IMR-90 (cell line): Measurements from ENCODE around the gene CEP128. TPM values are rescaled to one million over a fixed set of nuclear protein-coding genes. Genes with fewer than 3 reads are reported as not detected.

Experiments used
- ATAC-seq: fragments of 200-7000 bp; cut with Tn5 transposase; 2 replicates; pipeline ENCODE4 v1.9.1; 2020; ENCODE audit warnings: low read depth, mild to moderate bottlenecking, moderate library complexity
- BruUV-seq: library from RNA; stranded (reverse); fragments of 400-500 nt; replicated peaks from 2 replicates; lab custom pipeline; 2021; lab: Mats Ljungman, UMichigan
- CTCF ChIA-PET: fragments of 300-600 bp; formaldehyde crosslinking; extraction: SDS; loops from one replicate; lab custom pipeline; 2021; ENCODE audit warnings: antibody characterized with exemption; lab: Yijun Ruan, JAX
- POLR2A ChIA-PET: fragments of 300-600 bp; sonication (Branson Sonifier 250); formaldehyde crosslinking; loops from one replicate; lab custom pipeline; 2022; ENCODE audit warnings: antibody characterized with exemption; ENCODE audit not compliant: unreplicated experiment; lab: Charles Lee
- DNase-seq: peaks from one replicate; pipeline ENCODE4 v3.0.0; 2013
- H2AFZ ChIP-seq: replicated peaks from 2 replicates; pipeline ENCODE3; 2013; ENCODE audit warnings: low read length, mild to moderate bottlenecking; ENCODE audit not compliant: poor library complexity
- H2AK5ac ChIP-seq: 2 replicates; pipeline ENCODE4 v1.6.1; 2013; ENCODE audit warnings: low read depth, low read length, inconsistent platforms
- H2AK9ac ChIP-seq: replicated peaks from 2 replicates; pipeline ENCODE3; 2013; ENCODE audit warnings: mild to moderate bottlenecking, low read depth, low read length, moderate library complexity; ENCODE audit not compliant: poor library complexity
- H2BK120ac ChIP-seq: 2 replicates; pipeline ENCODE4 v1.6.1; 2013; ENCODE audit warnings: low read depth, low read length, inconsistent platforms
- H2BK15ac ChIP-seq: 3 replicates; pipeline ENCODE4 v1.6.1; 2013; ENCODE audit warnings: low read depth, low read length, inconsistent platforms
- H2BK20ac ChIP-seq: 2 replicates; pipeline ENCODE4 v1.6.1; 2013; ENCODE audit warnings: low read depth, mild to moderate bottlenecking, inconsistent platforms, low read length, moderate library complexity
- H2BK5ac ChIP-seq: 2 replicates; pipeline ENCODE4 v1.6.1; 2013; ENCODE audit warnings: mild to moderate bottlenecking, low read depth, low read length, inconsistent platforms; ENCODE audit not compliant: poor library complexity, severe bottlenecking
- H3K14ac ChIP-seq: replicated peaks from 2 replicates; pipeline ENCODE4 v1.6.1; 2013; ENCODE audit warnings: low read depth, low read length, inconsistent platforms
- H3K18ac ChIP-seq: 2 replicates; pipeline ENCODE4 v1.6.1; 2013; ENCODE audit warnings: low read depth, low read length, control low read depth
- H3K23ac ChIP-seq: 2 replicates; pipeline ENCODE4 v1.6.1; 2013; ENCODE audit warnings: low read depth, low read length, inconsistent platforms
- H3K27ac ChIP-seq: 2 replicates; pipeline ENCODE4 v1.5.1; 2013; ENCODE audit warnings: mild to moderate bottlenecking, control low read depth, low read length; ENCODE audit not compliant: insufficient read depth
- H3K27me3 ChIP-seq: 2 replicates; pipeline ENCODE4 v1.6.1; 2013; ENCODE audit warnings: low read length; ENCODE audit not compliant: control insufficient read depth, insufficient read depth
- H3K36me3 ChIP-seq: 2 replicates; pipeline ENCODE4 v1.6.1; 2013; ENCODE audit warnings: low read length, mixed read lengths; ENCODE audit not compliant: control insufficient read depth, insufficient read depth
- H3K4ac ChIP-seq: 2 replicates; pipeline ENCODE4 v1.6.1; 2013; ENCODE audit warnings: low read depth, low read length, inconsistent platforms
- H3K4me1 ChIP-seq: 2 replicates; pipeline ENCODE4 v1.6.1; 2013; ENCODE audit warnings: low read length, mixed read lengths; ENCODE audit not compliant: control insufficient read depth, insufficient read depth
- H3K4me2 ChIP-seq: 2 replicates; pipeline ENCODE4 v1.6.1; 2013; ENCODE audit warnings: low read depth, mild to moderate bottlenecking, control low read depth, low read length, moderate library complexity
- H3K4me3 ChIP-seq: 2 replicates; pipeline ENCODE4 v1.5.1; 2013; ENCODE audit warnings: low read depth, mild to moderate bottlenecking, control low read depth, low read length, moderate library complexity; ENCODE audit not compliant: insufficient read depth
- H3K56ac ChIP-seq: 2 replicates; pipeline ENCODE4 v1.6.1; 2013; ENCODE audit warnings: low read length, inconsistent platforms; ENCODE audit not compliant: insufficient read depth; ENCODE audit errors: extremely low read depth
- H3K79me1 ChIP-seq, 2 experiments: 2 replicates each; pipeline ENCODE4 v1.6.1; 2013; ENCODE audit warnings: low read length in 2 of 2, inconsistent platforms in 1 of 2, low read depth in 1 of 2
- H3K9ac ChIP-seq: 2 replicates; pipeline ENCODE4 v1.6.1; 2013; ENCODE audit warnings: low read depth, low read length, control low read depth
- H3K9me1 ChIP-seq: 2 replicates; pipeline ENCODE4 v1.6.1; 2013; ENCODE audit warnings: low read length, inconsistent platforms; ENCODE audit not compliant: insufficient read depth
- H3K9me3 ChIP-seq: 2 replicates; pipeline ENCODE4 v1.6.1; 2013; ENCODE audit warnings: low read length; ENCODE audit not compliant: control insufficient read depth, insufficient read depth
- H4K20me1 ChIP-seq: 2 replicates; pipeline ENCODE4 v1.6.1; 2013; ENCODE audit warnings: low read length, inconsistent platforms; ENCODE audit not compliant: insufficient read depth
- H4K5ac ChIP-seq: 2 replicates; pipeline ENCODE4 v1.6.1; 2013; ENCODE audit warnings: mild to moderate bottlenecking, low read depth, low read length, control low read depth
- H4K8ac ChIP-seq, 2 experiments: 2 replicates each; pipeline ENCODE4 v1.6.1; 2013; ENCODE audit warnings: low read depth in 2 of 2, low read length in 2 of 2, control low read depth in 1 of 2, inconsistent platforms in 1 of 2
- H4K91ac ChIP-seq: 2 replicates; pipeline ENCODE4 v1.6.1; 2013; ENCODE audit warnings: low read depth, low read length, inconsistent platforms; ENCODE audit not compliant: insufficient read depth
- BHLHE40 ChIP-seq: fragments of 150-350 bp; IDR thresholded peaks from 2 replicates; pipeline ENCODE4 v1.6.1; 2016; ENCODE audit warnings: mild to moderate bottlenecking, low read depth, low read length
- CEBPB ChIP-seq: IDR thresholded peaks from 2 replicates; pipeline ENCODE4 v1.6.1; 2012; ENCODE audit warnings: low read depth, low read length, improper control_type of control experiment
- CHD1 ChIP-seq: IDR thresholded peaks from 2 replicates; pipeline ENCODE4 v1.6.1; 2012; ENCODE audit warnings: low read depth, low read length, improper control_type of control experiment
- CTCF ChIP-seq: conservative IDR thresholded peaks from 2 replicates; pipeline ENCODE4 v1.5.1; 2012; ENCODE audit warnings: mild to moderate bottlenecking, low read depth, low read length, improper control_type of control experiment
- ELK1 ChIP-seq: fragments of 150-350 bp; IDR thresholded peaks from 2 replicates; pipeline ENCODE4 v1.6.1; 2016; ENCODE audit warnings: low read depth, mild to moderate bottlenecking, low read length, moderate library complexity, borderline replicate concordance
- FOS ChIP-seq: fragments of 150-350 bp; IDR thresholded peaks from 2 replicates; pipeline ENCODE4 v1.6.1; 2016; ENCODE audit warnings: low read depth, low read length
- MAFK ChIP-seq: IDR thresholded peaks from 2 replicates; pipeline ENCODE4 v1.6.1; 2012; ENCODE audit warnings: low read depth, low read length, improper control_type of control experiment
- MAZ ChIP-seq: IDR thresholded peaks from 2 replicates; pipeline ENCODE4 v1.6.1; 2012; ENCODE audit warnings: low read depth, mild to moderate bottlenecking, low read length, improper control_type of control experiment, moderate library complexity, borderline replicate concordance
- MXI1 ChIP-seq: IDR thresholded peaks from 2 replicates; pipeline ENCODE4 v1.6.1; 2012; ENCODE audit warnings: low read depth, mild to moderate bottlenecking, low read length, moderate library complexity, borderline replicate concordance
- NFE2L2 ChIP-seq: fragments of 150-350 bp; IDR thresholded peaks from 2 replicates; pipeline ENCODE4 v1.6.1; 2016; ENCODE audit warnings: low read depth, mild to moderate bottlenecking, low read length
- POLR2A ChIP-seq: IDR thresholded peaks from 2 replicates; pipeline ENCODE4 v1.6.1; 2012; ENCODE audit warnings: mild to moderate bottlenecking, low read depth, low read length
- RAD21 ChIP-seq: IDR thresholded peaks from 2 replicates; pipeline ENCODE4 v1.6.1; 2012; ENCODE audit warnings: low read length, improper control_type of control experiment
- RCOR1 ChIP-seq: IDR thresholded peaks from 2 replicates; pipeline ENCODE4 v1.6.1; 2012; ENCODE audit warnings: mild to moderate bottlenecking, low read length, improper control_type of control experiment; ENCODE audit not compliant: insufficient replicate concordance
- RFX5 ChIP-seq: IDR thresholded peaks from 2 replicates; pipeline ENCODE4 v1.8.0; 2012; ENCODE audit warnings: low read depth, mild to moderate bottlenecking, low read length, moderate library complexity
- SMC3 ChIP-seq: fragments of 150-350 bp; IDR thresholded peaks from 2 replicates; pipeline ENCODE4 v1.6.1; 2016; ENCODE audit warnings: low read depth, mild to moderate bottlenecking, antibody characterized with exemption, low read length, moderate library complexity
- WGBS, 2 experiments: methylation state at CpG; one replicate each; pipeline versions ENCODE4 v1.1.5 to v1.1.7; 2013; ENCODE audit warnings: missing lambda C conversion rate in 2 of 2; ENCODE audit not compliant: insufficient read length in 1 of 2; ENCODE audit errors: extremely low coverage in 2 of 2; 5-methylcytosine and 5-hydroxymethylcytosine counted together
- dilution Hi-C: fragments of 300-500 bp; cut with HindIII; formaldehyde crosslinking; loops from one replicate; pipeline ENCODE4 v1.14.3; 2018; ENCODE audit warnings: low sequenced_read_pairs; ENCODE audit not compliant: unreplicated experiment
- in situ Hi-C: fragments of 300-500 bp; cut with MboI; formaldehyde crosslinking; loops from 3 replicates; pipeline ENCODE4 v1.14.3; 2019; ENCODE audit warnings: low sequenced_read_pairs, inconsistent platforms, mixed read lengths
- intact Hi-C: fragments of 100-400 bp; cut with micrococcal nuclease; formaldehyde crosslinking; loops from 2 replicates; pipeline ENCODE4 v1.10.0; 2022
- polyA plus RNA-seq, 3 experiments: library from polyadenylated mRNA; depleted of rRNA; stranded (reverse); fragments of >200 nt; gene quantifications; 2 replicates each; pipeline ENCODE4 v1.2.3, GENCODE V29; 2012; ENCODE audit warnings: low replicate concordance in 1 of 3
- total RNA-seq: library from RNA; depleted of rRNA; stranded (reverse); fragments of >200 nt; gene quantifications from 2 replicates; pipeline ENCODE4 v1.2.3, GENCODE V29; 2012
- TF ChIP-seq, protein P1 (sequence below): fragments of 150-350 bp; IDR thresholded peaks from 2 replicates; pipeline ENCODE4 v1.6.1; 2017; ENCODE audit warnings: mild to moderate bottlenecking, antibody characterized with exemption, low read length, low read depth

Gene CEP128
- total and polyA plus RNA-seq, 2 of the 4 experiments (the other 2 are of a cell fraction): 1.9 to 5.7 TPM

- Histone ChIP-seq H3K79me1 (no peaks in the 10 kb centered on the region), H3K56ac (no peak overlapping the region), H3K4ac (no peak overlapping the region), H2BK120ac (no peak overlapping the region), H3K4me2 (no peak overlapping the region), H2BK15ac (no peak overlapping the region), H4K91ac (no peak overlapping the region), H3K36me3 (no peaks in the 10 kb centered on the region), H2BK5ac (no peak overlapping the region), H2AFZ (no peak overlapping the region), H2AK9ac (no peak overlapping the region), H2BK20ac (no peak overlapping the region), H3K27me3 (no peaks in the 10 kb centered on the region), H4K20me1 (no peaks in the 10 kb centered on the region), H3K9me3 (no peaks in the 10 kb centered on the region), H4K8ac (no peak overlapping the region), H2AK5ac (no peak overlapping the region), H3K18ac (no peak overlapping the region), H3K4me1 (no peaks in the 10 kb centered on the region), H3K4me3 (no peak overlapping the region), H4K5ac (no peak overlapping the region), H3K14ac (no peak overlapping the region), H3K9me1 (no peaks in the 10 kb centered on the region), H3K23ac (no peak overlapping the region), H3K27ac (no peak overlapping the region), H3K9ac (no peak overlapping the region)
- DNase-seq (no peak), ATAC-seq (no peak)
- WGBS, 2 experiments: no CpG with 5 or more reads among the region's 1 CpG
- ChIA-PET CTCF (no interaction called here), POLR2A (no interaction called here)
- dilution Hi-C loops: no loop called here
- intact Hi-C loops: no loop called here
- no TSS peak for BruUV-seq
- TF ChIP-seq CHD1 (no peak), BHLHE40 (no peak), ELK1 (no peak), MAFK (no peak), CEBPB (no peak), FOS (no peak), RAD21 (no peak), RFX5 (no peak), CTCF (no peak), POLR2A (no peak), RCOR1 (no peak), NFE2L2 (no peak), SMC3 (no peak), MXI1 (no peak), MAZ (no peak)
- TF ChIP-seq, protein P1, sequence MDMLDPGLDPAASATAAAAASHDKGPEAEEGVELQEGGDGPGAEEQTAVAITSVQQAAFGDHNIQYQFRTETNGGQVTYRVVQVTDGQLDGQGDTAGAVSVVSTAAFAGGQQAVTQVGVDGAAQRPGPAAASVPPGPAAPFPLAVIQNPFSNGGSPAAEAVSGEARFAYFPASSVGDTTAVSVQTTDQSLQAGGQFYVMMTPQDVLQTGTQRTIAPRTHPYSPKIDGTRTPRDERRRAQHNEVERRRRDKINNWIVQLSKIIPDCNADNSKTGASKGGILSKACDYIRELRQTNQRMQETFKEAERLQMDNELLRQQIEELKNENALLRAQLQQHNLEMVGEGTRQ: no peak
- in situ Hi-C loops: no loop called here
Observed at GRCh38 chr14:80948291-80948690, 6.8 kb upstream of the CEP128 start.
